OCI-LY1 (cell line): ENCODE results near the gene IGFBP4.

Experiments used
- CTCF ChIP-seq: fragments of 200-600 bp; sonication (generic), shearing (Covaris generic); IDR thresholded peaks from 2 replicates; pipeline ENCODE4 v1.5.1; 2017; ENCODE audit warnings: mild to moderate bottlenecking, antibody characterized with exemption, low read length, moderate library complexity, mixed read lengths
- EZH2 ChIP-seq: fragments of 200-600 bp; sonication (generic), shearing (Covaris generic); IDR thresholded peaks from 2 replicates; pipeline ENCODE4 v1.8.0; 2017; ENCODE audit warnings: borderline replicate concordance, mixed run types, mild to moderate bottlenecking, antibody characterized with exemption, low read length, moderate library complexity, mixed read lengths

GRCh38 chr17:40442392-40443195 is 656 bp upstream of the IGFBP4 start:
- TF ChIP-seq EZH2 = no peak
- no peak for TF ChIP-seq CTCF
